HL-60 (cell line): ENCODE data around the gene C14orf132.

Experiments used
- CTCF ChIP-seq: IDR thresholded peaks from one replicate; pipeline ENCODE4 v1.5.1; 2011; ENCODE audit warnings: low read length, control low read depth, inconsistent platforms; ENCODE audit not compliant: insufficient read depth
- GABPA ChIP-seq: IDR thresholded peaks from 2 replicates; pipeline ENCODE4 v1.6.1; 2012; ENCODE audit warnings: low read depth
- POLR2AphosphoS5 ChIP-seq: IDR thresholded peaks from 2 replicates; pipeline ENCODE4 v1.6.1; 2012; ENCODE audit warnings: low read depth
- REST ChIP-seq: IDR thresholded peaks from 2 replicates; pipeline ENCODE4 v1.6.1; 2012; ENCODE audit warnings: low read depth; ENCODE audit not compliant: insufficient replicate concordance
- SPI1 ChIP-seq: IDR thresholded peaks from 2 replicates; pipeline ENCODE4 v1.6.1; 2012; ENCODE audit warnings: low read depth, mild to moderate bottlenecking, borderline replicate concordance

GRCh38 chr14:96047101-96047500 is 7.9 kb downstream of the C14orf132 start:
- no peak for TF ChIP-seq POLR2AphosphoS5
- no peak for TF ChIP-seq CTCF
- no peak for TF ChIP-seq GABPA
- TF ChIP-seq REST: no peak
- no peak for TF ChIP-seq SPI1
